Activated CD8-positive, alpha-beta T cell treated with anti-CD3 and anti-CD28 coated beads for 36 hours (primary cell): ENCODE measurements around the gene CDH8. TPM values are rescaled to one million over a fixed set of nuclear protein-coding genes. Genes with fewer than 3 reads are reported as not detected.
"Not testable (repeated sequence)": the region's sequence is repeated elsewhere in the genome, so short reads cannot be mapped to it uniquely, and the experiment has no call there.

Experiments used
- ATAC-seq: fragments of 200-7000 bp; cut with Tn5 transposase; one replicate; pipeline ENCODE4 v1.10.0; 2021; ENCODE audit warnings: mild to moderate bottlenecking, moderate library complexity
- CTCF ChIA-PET: fragments of 350-600 bp; sonication (Branson Sonifier 250); formaldehyde crosslinking; loops from one replicate; lab custom pipeline; 2021; ENCODE audit warnings: antibody characterized with exemption; lab: Charles Lee
- POLR2A ChIA-PET: fragments of 350-600 bp; sonication (Branson Sonifier 250); formaldehyde crosslinking; loops from one replicate; lab custom pipeline; 2021; ENCODE audit warnings: antibody characterized with exemption; lab: Charles Lee
- DNase-seq: peaks from one replicate; pipeline ENCODE4 v3.0.0-alpha.2; 2020
- H3K27ac Mint-ChIP-seq: one replicate; pipeline ENCODE4 v1.8.0; 2021; ENCODE audit warnings: mild to moderate bottlenecking, mixed read lengths
- H3K27me3 Mint-ChIP-seq: one replicate; pipeline ENCODE4 v1.8.0; 2021; ENCODE audit warnings: mixed read lengths
- H3K36me3 Mint-ChIP-seq: one replicate; pipeline ENCODE4 v1.8.0; 2021; ENCODE audit warnings: low read depth, mixed read lengths
- H3K4me1 Mint-ChIP-seq: one replicate; pipeline ENCODE4 v1.8.0; 2021; ENCODE audit warnings: low read depth, mixed read lengths
- H3K4me3 Mint-ChIP-seq: one replicate; pipeline ENCODE4 v1.8.0; 2021; ENCODE audit warnings: mild to moderate bottlenecking, moderate library complexity, mixed read lengths
- H3K9me3 Mint-ChIP-seq: one replicate; pipeline ENCODE4 v1.8.0; 2021; ENCODE audit warnings: mixed read lengths
- CTCF ChIP-seq: fragments of 200-600 bp; IDR thresholded peaks from one replicate; pipeline ENCODE4 v1.8.0; 2022; ENCODE audit warnings: antibody characterized with exemption, mild to moderate bottlenecking
- intact Hi-C: fragments of 100-400 bp; cut with micrococcal nuclease; formaldehyde crosslinking; loops from one replicate; pipeline ENCODE4 v1.10.0; 2022
- total RNA-seq, 2 experiments: library from RNA; stranded (reverse); gene quantifications; one replicate each; pipeline ENCODE4 v1.2.3, GENCODE V29; 2021

Gene CDH8
- total RNA-seq, 2 experiments from 2014 or later, result not detected

- intact Hi-C loops, result no loop called here
- no peak for ATAC-seq
- no peak overlapping the region for H3K27ac Mint-ChIP-seq
- no peaks in the 10 kb centered on the region for H3K4me1 Mint-ChIP-seq
- ChIA-PET POLR2A (no interaction called here), CTCF (no interaction called here)
- no peak overlapping the region for H3K4me3 Mint-ChIP-seq
- H3K9me3 Mint-ChIP-seq, result peaks cover 25% of the 10 kb centered on the region
- DNase-seq, result no peak
- no peaks in the 10 kb centered on the region for H3K36me3 Mint-ChIP-seq
- no peak for TF ChIP-seq CTCF
- H3K27me3 Mint-ChIP-seq, result no peaks in the 10 kb centered on the region
Measured at GRCh38 chr16:61798741-61799140, 237.5 kb downstream of the CDH8 start.

- Mint-ChIP-seq H3K36me3 (no peaks in the 10 kb centered on the region), H3K4me1 (no peaks in the 10 kb centered on the region), H3K4me3 (no peak overlapping the region), H3K27ac (no peak overlapping the region), H3K27me3 (no peaks in the 10 kb centered on the region), H3K9me3 (peaks cover 29% of the 10 kb centered on the region)
- DNase-seq, result no peak
- ChIA-PET CTCF (no interaction called here), POLR2A (no interaction called here)
- no peak for ATAC-seq
- TF ChIP-seq CTCF, result no peak
- intact Hi-C loops, result no loop called here
Measured at GRCh38 chr16:61797961-61798507, 238.2 kb downstream of the CDH8 start.

GRCh38 chr16:61797296-61797795, 238.9 kb downstream of the CDH8 start:
- ChIA-PET CTCF (no interaction called here), POLR2A (no interaction called here)
- Mint-ChIP-seq H3K27me3 (no peaks in the 10 kb centered on the region), H3K4me3 (no peak overlapping the region), H3K4me1 (no peaks in the 10 kb centered on the region), H3K9me3 (peaks cover 29% of the 10 kb centered on the region), H3K27ac (no peak overlapping the region), H3K36me3 (no peaks in the 10 kb centered on the region)
- DNase-seq, result no peak
- no peak for TF ChIP-seq CTCF
- intact Hi-C loops, result no loop called here
- ATAC-seq, result no peak

GRCh38 chr16:61792194-61792909, 243.9 kb downstream of the CDH8 start:
- no peak for ATAC-seq
- no peaks in the 10 kb centered on the region for H3K27me3 Mint-ChIP-seq
- no peak for TF ChIP-seq CTCF
- DNase-seq, result no peak
- no peaks in the 10 kb centered on the region for H3K36me3 Mint-ChIP-seq
- ChIA-PET CTCF (no interaction called here), POLR2A (no interaction called here)
- H3K4me3 Mint-ChIP-seq, result no peak overlapping the region
- intact Hi-C loops, result no loop called here
- H3K4me1 Mint-ChIP-seq, result no peaks in the 10 kb centered on the region
- H3K9me3 Mint-ChIP-seq, result peaks cover 22% of the 10 kb centered on the region
- H3K27ac Mint-ChIP-seq, result no peak overlapping the region

- intact Hi-C loops, result no loop called here
- no peak overlapping the region for H3K4me3 Mint-ChIP-seq
- no peak for TF ChIP-seq CTCF
- DNase-seq (no peak), ATAC-seq (no peak)
- H3K4me1 Mint-ChIP-seq, result no peaks in the 10 kb centered on the region
- ChIA-PET POLR2A (interaction anchor here (0.7 kb wide), 1 partner anchor 1079 kb away, joined by 3 read pairs; no protein-coding TSS in a partner anchor), CTCF (no interaction called here)
- peaks cover 20% of the 10 kb centered on the region for H3K9me3 Mint-ChIP-seq
- H3K27ac Mint-ChIP-seq, result no peak overlapping the region
- no peaks in the 10 kb centered on the region for H3K36me3 Mint-ChIP-seq
- H3K27me3 Mint-ChIP-seq, result no peaks in the 10 kb centered on the region
Measured at GRCh38 chr16:61791464-61791863, 244.8 kb downstream of the CDH8 start.

GRCh38 chr16:61781855-61782254, 254.4 kb downstream of the CDH8 start:
- ATAC-seq, H3K4me1 Mint-ChIP-seq, H3K4me3 Mint-ChIP-seq, DNase-seq, H3K27ac Mint-ChIP-seq, POLR2A ChIA-PET, H3K36me3 Mint-ChIP-seq, intact Hi-C loops, CTCF ChIA-PET, H3K27me3 Mint-ChIP-seq: not testable (repeated sequence)
- H3K9me3 Mint-ChIP-seq, result peaks cover 11% of the 10 kb centered on the region
